Limb (tissue), 2 donors: ENCODE measurements around the gene LONP1.

ENCODE experiments used
- DNase-seq, 2 donors: peaks; one replicate each; pipeline ENCODE4 v3.0.0-alpha.2; 2016; ENCODE audit errors: extremely low spot score in 2 of 2

The LONP1 gene

DNA sequence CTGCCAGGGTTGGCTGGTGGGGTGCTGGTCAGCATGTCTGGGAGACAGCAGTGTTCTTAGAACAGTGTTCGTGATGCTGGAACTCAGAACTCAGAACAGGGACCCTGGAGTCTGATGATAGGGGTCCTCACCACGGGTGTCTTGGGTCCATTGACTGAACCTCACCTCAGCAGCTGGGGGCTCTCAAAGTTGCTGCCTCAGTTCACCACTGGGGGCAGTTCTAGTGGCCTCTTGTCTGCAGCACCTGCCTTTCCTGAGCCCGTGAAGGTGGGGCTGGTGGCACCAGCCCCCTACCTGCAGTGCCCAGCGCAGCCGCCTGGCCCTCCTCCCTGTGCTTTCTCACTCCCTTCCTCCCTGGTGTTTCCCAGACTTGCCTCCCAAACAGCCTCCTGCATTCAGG lies 68.6 kb downstream of the LONP1 start:
- no peak for DNase-seq

- no peak for DNase-seq
Measured at GRCh38 chr19:5648464-5648863, 71.5 kb downstream of the LONP1 start.

DNA sequence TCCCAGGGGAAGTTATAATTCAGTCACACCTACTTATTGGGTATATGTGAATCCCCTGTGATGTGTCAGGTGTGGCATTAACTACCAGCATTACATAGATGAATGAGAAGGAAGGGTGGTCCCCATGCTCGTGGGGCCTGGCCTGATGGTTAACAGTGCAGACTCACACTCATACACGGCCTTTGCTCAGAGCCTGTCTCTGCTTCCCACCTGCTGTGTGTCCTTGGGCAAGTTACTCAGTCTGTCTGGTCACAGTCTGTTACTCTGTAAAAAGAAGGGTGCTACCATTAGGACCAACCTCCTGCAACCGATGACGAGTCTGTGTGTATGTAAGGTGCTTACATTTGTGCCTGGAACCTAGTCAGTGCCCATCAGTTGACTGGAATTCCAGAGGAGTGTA lies 73.2 kb downstream of the LONP1 start:
- no peak for DNase-seq

GRCh38 chr19:5645409-5645808 lies 74.5 kb downstream of the LONP1 start:
- DNase-seq, result no peak

DNA sequence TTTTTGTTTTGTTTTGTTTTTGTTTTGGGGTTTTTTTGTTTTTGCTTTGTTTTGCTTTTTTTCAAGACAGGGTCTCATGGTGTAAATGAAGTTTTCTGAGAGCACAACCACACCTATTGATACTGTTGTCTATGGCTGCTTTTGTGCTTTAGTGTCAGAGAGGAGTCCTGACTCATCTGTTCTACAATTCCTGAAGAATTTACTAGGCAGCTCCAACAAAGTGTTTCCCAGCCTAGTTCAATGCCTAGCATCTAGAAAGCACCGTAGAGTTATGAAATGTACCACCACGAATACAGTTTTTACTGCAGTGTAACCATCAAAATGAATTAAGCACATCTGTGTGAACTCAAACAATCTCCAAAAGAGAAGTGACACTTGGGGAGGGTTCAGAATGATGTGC lies 75.9 kb downstream of the LONP1 start:
- DNase-seq, result no peak

DNA sequence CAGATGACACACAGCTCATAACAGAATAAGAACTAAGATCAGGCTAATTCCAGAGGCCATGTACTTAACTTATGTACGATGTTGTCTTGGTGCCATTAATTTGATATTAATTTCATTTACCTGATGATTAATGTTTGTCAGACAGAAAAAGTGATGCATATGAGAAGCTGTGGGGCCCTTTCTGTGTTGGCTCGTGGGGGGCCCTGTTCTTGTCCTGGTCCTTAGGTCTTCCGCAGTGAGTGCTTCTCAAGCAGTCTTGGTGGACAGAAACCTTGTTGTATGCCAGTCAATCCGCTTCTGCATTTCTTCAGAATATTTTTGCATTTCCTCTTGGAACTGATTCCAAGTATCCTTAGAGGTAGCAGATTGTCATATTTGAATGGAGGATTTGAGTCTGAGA lies 76.9 kb downstream of the LONP1 start:
- no peak for DNase-seq

GRCh38 chr19:5642204-5642603 lies 77.7 kb downstream of the LONP1 start:
- DNase-seq, result no peak
